KMS-11 (cell line): ENCODE data around the gene SP6.

Source experiments
- H2AFZ ChIP-seq: fragments of 200-600 bp; sonication (generic); 2 replicates; pipeline ENCODE4 v1.6.1; 2016; ENCODE audit warnings: antibody characterized with exemption, mixed run types, low read depth
- H3K27ac ChIP-seq: fragments of 200-600 bp; sonication (generic); 2 replicates; pipeline ENCODE4 v1.6.1; 2016; ENCODE audit warnings: mild to moderate bottlenecking, mixed run types
- H3K27me3 ChIP-seq: fragments of 200-600 bp; sonication (generic); 2 replicates; pipeline ENCODE4 v1.6.1; 2017; ENCODE audit warnings: mild to moderate bottlenecking, low read depth, mixed run types, moderate library complexity; ENCODE audit not compliant: insufficient read depth
- H3K36me3 ChIP-seq: fragments of 200-600 bp; sonication (generic); 2 replicates; pipeline ENCODE4 v1.6.1; 2017; ENCODE audit warnings: mild to moderate bottlenecking, mixed run types; ENCODE audit not compliant: insufficient read depth
- H3K4me1 ChIP-seq: fragments of 200-600 bp; sonication (generic); 2 replicates; pipeline ENCODE4 v1.6.1; 2016; ENCODE audit warnings: mild to moderate bottlenecking, low read depth, mixed run types; ENCODE audit not compliant: poor library complexity, severe bottlenecking
- H3K4me2 ChIP-seq: fragments of 200-600 bp; sonication (generic); 2 replicates; pipeline ENCODE4 v1.7.0; 2016; ENCODE audit warnings: mild to moderate bottlenecking, mixed run types
- H3K4me3 ChIP-seq: fragments of 200-600 bp; sonication (generic); IDR thresholded peaks from 2 replicates; pipeline ENCODE4 v1.6.1; 2017; ENCODE audit warnings: low read depth, low read length, mixed read lengths; ENCODE audit not compliant: insufficient read depth
- H3K79me2 ChIP-seq: fragments of 200-600 bp; sonication (generic); 2 replicates; pipeline ENCODE4 v1.6.1; 2016; ENCODE audit warnings: low read depth, mixed run types; ENCODE audit not compliant: insufficient read depth
- H3K9ac ChIP-seq: fragments of 200-600 bp; sonication (generic); 2 replicates; pipeline ENCODE4 v1.6.1; 2016; ENCODE audit warnings: mild to moderate bottlenecking, mixed run types
- H4K20me1 ChIP-seq: fragments of 200-600 bp; sonication (generic); 2 replicates; pipeline ENCODE4 v1.6.1; 2016; ENCODE audit warnings: mild to moderate bottlenecking, mixed run types; ENCODE audit not compliant: insufficient read depth
- CTCF ChIP-seq: fragments of 200-600 bp; sonication (generic); conservative IDR thresholded peaks from 2 replicates; pipeline ENCODE4 v1.6.1; 2017; ENCODE audit warnings: low read depth, mild to moderate bottlenecking, antibody characterized with exemption, low read length, moderate library complexity, mixed read lengths

The SP6 gene

DNA sequence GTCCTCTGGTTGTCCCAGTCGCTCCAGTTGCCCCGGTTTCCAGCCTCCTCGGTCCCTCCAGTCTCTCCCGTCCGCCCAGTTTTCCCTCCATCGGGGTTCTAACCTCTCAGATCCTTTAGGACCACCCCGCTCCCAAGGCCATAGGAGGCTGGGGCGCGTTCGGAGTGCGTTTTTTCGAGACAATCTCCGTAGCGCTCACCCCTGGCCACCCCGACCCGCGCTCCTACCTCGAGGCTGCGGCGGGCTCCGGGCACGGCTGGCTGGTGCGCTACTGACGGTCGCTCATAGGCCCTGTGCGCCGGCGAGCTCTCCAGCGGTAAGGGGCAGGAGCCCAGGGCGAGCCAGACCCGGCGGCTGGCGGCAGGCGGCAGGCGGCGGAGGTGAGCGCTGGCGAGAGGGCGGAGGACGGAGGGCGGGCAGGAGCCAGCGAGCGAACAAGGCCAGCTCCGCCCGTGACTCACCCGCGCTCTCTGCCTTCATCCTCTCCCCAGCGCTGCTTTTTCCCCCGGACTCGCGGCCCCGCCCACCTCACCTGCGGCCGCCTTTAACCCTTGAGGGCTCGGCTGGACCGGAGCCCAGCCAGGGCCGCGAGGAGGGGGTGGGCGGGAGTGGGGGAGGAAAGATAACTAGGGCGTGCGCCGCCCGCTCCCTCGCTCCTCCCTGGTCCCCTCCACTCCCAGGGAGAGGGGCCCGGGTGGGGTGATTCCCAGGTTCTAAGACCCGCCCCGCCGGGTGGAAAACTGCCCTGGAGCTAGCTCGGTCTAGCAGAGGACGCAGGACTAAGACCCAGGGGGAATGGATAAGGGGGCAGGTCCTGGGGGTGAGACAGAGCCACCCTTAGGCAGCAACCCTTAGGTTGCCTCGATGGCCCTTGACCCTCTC lies at the start of gene SP6:
Gene SP6 (minus strand): TSS at position 472 of the 882 bp plus-strand sequence. CDS start 2,734 bp downstream, outside the sequence.
- no peak within 1 kb of the TSS for H3K27ac ChIP-seq
- H3K36me3 ChIP-seq: no peaks in the 10 kb centered on the region
- H3K27me3 ChIP-seq: peaks cover 99% of the 10 kb centered on the region
- no peak within 1 kb of the TSS for H3K9ac ChIP-seq
- no peak within 1 kb of the TSS for H3K4me2 ChIP-seq
- H3K79me2 ChIP-seq: no peaks in the 10 kb centered on the region
- H3K4me1 ChIP-seq: no peaks in the 10 kb centered on the region
- no peak within 1 kb of the TSS for H2AFZ ChIP-seq
- H3K4me3 ChIP-seq: no peak within 1 kb of the TSS
- no peaks in the 10 kb centered on the region for H4K20me1 ChIP-seq
- TF ChIP-seq CTCF: no peak

DNA sequence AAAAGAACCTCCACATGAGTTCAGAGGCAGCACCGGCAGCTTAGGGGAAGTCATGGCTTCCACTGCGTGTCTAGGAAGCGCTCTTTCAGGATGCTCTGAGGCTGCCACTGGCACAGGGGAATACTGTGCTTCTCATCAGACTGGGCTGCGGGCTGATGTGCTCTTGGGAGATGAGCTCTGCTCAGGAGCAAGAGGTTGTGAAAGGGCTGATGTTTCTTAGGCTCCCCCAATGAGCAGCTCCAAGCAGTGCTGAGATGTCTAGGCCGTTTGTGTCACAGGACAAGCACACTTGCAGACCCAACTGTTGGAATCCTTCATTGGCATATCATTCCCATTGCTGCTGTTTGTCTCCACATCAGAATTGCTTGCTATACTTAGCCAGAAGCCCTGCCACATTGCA lies 48.7 kb upstream of the SP6 start:
- no peak overlapping the region for H3K4me3 ChIP-seq
- no peak overlapping the region for H2AFZ ChIP-seq
- H3K27ac ChIP-seq: no peak overlapping the region
- no peaks in the 10 kb centered on the region for H3K36me3 ChIP-seq
- H3K27me3 ChIP-seq: no peaks in the 10 kb centered on the region
- peaks cover 13% of the 10 kb centered on the region for H3K4me1 ChIP-seq
- no peak overlapping the region for H3K9ac ChIP-seq
- no peak overlapping the region for H3K4me2 ChIP-seq
- no peak for TF ChIP-seq CTCF
- H3K79me2 ChIP-seq: peaks cover 12% of the 10 kb centered on the region; the same call in 1 of the 2 replicates
- no peaks in the 10 kb centered on the region for H4K20me1 ChIP-seq

DNA sequence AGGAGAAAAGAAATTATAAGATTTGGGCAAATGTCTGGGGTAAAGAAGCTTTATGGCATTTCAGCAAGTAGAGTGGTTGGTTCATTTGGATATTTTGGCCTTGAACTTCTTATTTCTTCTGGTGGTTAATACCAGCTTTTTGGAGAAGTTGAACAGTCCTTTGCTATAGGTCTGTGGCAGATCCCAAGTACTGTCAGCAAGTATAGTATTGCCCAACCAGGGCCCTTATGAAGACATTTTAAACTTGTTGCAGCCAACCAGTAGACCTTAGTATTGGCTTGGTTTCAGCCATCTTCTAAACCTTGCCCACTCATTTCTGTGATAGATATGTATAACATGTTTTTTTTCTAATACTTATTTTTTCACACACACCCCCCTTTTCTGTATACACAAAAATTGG lies 47.3 kb upstream of the SP6 start:
- no peaks in the 10 kb centered on the region for H4K20me1 ChIP-seq

DNA sequence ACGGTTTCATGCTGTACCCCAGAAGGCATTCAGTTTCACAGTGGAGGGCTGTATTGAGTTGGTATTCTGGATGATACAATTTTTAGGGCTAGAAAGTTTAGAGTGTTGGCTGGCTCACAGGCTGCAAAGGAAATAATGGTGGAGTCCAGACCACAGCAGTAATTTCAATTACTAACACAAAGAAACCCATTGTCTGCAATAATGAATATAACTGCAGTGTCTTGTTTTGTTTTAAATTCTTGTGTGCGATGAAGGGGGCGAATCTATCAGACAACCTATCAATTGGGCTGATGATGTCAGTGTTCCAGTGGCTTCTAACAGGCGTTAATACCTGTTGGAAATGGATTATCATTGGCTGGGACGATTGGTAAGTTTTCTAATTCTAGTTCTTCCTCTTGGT lies 46.6 kb upstream of the SP6 start:
- Histone ChIP-seq H3K4me1 (peaks cover 13% of the 10 kb centered on the region), H3K9ac (no peak overlapping the region; the same call in 1 of the 2 replicates), H3K4me2 (peak overlapping the region; percentile 96), H3K4me3 (no peak overlapping the region), H2AFZ (peak overlapping the region; percentile 38; the same call in 1 of the 2 replicates), H3K79me2 (peaks cover 12% of the 10 kb centered on the region; the same call in 1 of the 2 replicates), H3K36me3 (no peaks in the 10 kb centered on the region), H3K27ac (no peak overlapping the region), H3K27me3 (no peaks in the 10 kb centered on the region), H4K20me1 (no peaks in the 10 kb centered on the region)
- TF ChIP-seq CTCF: no peak

More for the DNA sequence above, 47.3 kb upstream of the SP6 start:
- Histone ChIP-seq H3K9ac (no peak overlapping the region), H3K27ac (no peak overlapping the region), H3K4me1 (peaks cover 13% of the 10 kb centered on the region), H3K4me2 (no peak overlapping the region), H3K36me3 (no peaks in the 10 kb centered on the region), H3K4me3 (no peak overlapping the region), H3K27me3 (no peaks in the 10 kb centered on the region), H3K79me2 (peaks cover 12% of the 10 kb centered on the region; the same call in 1 of the 2 replicates), H2AFZ (no peak overlapping the region)
- no peak for TF ChIP-seq CTCF
